GM19463 (cell line): Measurements from ENCODE around the gene P2RX3.
"Not testable (repeated sequence)": the region's sequence is repeated elsewhere in the genome, so short reads cannot be mapped to it uniquely, and the experiment has no call there.

Source experiments
- ATAC-seq: cut with Tn5 transposase; IDR thresholded peaks from one replicate; pipeline ENCODE4 v1.9.1; 2021; ENCODE audit warnings: mild to moderate bottlenecking, moderate library complexity; ENCODE audit not compliant: unreplicated experiment

The P2RX3 gene

DNA sequence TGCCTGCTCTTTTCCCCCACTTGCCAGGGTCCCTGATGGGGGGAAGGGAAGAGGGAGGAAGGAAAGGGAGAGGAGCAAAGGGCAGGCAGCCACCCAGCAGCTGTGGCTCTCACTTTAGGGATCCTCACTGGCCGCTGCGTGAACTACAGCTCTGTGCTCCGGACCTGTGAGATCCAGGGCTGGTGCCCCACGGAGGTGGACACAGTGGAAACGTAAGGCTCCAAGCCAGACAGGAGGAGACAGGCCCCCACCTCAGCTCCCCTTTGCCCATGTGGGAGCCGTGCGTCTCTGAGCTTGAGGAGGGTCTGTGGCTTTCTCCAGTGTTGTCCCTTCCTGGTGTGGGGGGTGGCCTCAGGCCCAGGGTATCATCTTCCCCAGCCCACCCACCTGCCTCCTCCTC is 9.9 kb downstream of the P2RX3 start:
- ATAC-seq, result no peak

GRCh38 chr11:57348636-57349313 is 10.6 kb downstream of the P2RX3 start:
- no peak for ATAC-seq

GRCh38 chr11:57349491-57350274 is 11.5 kb downstream of the P2RX3 start:
- ATAC-seq, result no peak

DNA sequence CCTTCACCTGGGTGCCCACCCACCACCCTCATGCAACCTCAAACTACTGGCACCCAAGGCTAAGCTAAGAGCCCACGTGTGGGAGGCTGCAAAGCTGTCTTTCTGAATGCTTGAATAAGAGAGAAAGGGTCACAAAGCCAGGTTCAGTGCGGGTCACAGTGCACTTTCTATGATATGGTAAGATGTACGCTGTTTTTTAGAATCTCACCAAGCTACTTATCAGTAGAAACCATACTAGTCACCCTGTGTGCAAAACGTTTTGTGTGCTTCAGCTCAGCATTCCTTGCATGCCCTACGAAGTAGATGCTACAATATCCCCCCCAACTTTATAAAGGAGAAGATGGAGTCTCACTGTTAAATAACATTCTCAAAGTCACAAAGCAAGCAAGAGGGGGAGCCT is 14.9 kb downstream of the P2RX3 start:
- ATAC-seq, result no peak

DNA sequence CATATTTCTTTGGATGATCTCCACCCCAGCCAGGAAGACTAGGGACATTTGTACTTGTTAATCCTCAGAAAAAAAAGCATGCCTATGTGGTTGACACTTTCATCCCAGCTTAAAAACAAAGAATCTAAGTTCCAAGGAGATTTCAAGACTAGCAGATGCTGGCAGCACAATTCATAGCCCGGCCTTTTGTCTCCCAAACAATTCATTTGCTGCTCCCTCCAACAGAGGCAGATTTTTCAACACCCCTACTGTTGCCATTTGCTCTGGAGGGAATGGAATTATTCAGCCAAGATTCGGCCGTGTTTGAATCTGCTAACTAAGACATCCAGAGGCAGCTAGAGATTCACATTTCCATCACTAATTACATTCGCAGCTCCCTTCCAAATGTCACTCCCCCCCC is 15.3 kb downstream of the P2RX3 start:
- no peak for ATAC-seq

GRCh38 chr11:57353852-57354251 is 15.7 kb downstream of the P2RX3 start:
- no peak for ATAC-seq

DNA sequence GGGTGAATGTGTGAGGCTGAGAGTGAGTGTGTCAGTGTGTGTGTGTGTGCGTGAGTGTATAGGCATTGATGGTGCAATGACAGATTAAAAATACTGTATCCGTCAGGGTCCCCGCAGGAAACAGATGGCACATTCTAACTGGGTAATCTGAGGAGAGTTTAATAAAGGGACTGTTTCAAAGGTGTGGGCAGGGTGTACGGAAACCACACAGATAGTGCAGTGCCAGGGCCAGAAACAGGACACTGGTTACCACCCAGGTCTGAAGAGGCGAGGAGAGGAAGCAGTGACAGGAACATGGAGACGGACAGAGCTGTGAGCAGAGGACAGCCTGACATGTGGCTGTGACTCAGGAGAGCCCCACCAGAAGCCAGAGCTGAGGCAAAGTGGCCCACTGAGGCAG is 16.5 kb downstream of the P2RX3 start:
- no peak for ATAC-seq

DNA sequence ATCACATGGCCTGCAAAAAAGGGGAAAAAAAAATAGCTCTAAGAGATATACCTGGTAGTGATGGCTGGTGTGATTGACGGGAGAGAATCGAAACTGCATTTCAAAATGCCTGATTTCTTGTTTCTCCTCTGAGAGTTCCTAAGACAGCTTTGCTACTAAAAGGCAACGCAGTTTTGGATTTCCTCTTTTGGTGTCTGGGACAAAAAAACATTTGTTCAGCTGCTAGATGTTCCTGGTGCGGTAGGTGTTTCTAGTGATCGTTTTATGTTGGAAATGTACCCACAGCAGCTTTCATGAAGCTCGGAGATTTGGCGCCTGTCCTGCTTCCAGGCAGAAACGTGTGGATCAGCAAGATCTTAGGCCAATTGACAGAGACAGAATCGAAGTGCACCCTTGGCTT is 18.1 kb downstream of the P2RX3 start:
- no peak for ATAC-seq

DNA sequence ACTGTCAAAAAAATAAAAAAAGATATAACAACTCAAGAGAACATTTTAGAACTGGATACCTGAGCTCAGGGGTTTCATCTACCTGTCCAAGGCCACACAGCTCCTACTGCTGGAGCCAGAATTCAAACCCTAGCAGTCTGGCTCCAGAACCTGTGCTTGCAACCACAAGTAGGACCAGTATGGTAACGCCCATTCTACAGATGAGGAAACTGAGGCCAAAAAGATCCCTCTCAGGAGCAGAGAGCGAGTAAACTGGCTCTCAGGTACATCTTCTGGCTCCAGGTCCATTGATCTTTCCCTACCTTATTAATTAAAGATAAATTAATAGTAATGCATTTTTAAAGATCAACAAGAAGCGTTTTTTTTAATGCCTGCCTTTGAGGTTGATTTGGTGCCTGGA is 19.2 kb downstream of the P2RX3 start:
- no peak for ATAC-seq

DNA sequence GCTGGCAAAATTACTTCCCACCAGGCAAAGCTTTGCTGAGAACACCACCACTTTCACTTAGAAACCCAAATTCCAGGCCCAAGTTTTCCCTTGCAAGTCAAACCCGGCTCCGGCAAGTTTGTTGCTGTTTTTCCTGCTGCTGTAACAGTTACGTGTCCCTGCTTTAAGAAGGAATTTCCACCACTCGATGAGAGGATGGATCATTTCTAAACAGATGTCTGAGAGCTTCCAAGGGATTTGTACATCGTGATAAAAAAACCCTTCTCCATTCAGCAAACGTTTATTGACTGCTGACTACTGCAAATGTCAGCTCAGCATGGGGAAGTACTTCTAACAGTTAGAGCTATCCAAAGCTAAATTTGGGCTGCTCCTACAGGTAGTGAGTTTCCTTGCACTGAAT is 19.7 kb downstream of the P2RX3 start:
- ATAC-seq, result no peak

DNA sequence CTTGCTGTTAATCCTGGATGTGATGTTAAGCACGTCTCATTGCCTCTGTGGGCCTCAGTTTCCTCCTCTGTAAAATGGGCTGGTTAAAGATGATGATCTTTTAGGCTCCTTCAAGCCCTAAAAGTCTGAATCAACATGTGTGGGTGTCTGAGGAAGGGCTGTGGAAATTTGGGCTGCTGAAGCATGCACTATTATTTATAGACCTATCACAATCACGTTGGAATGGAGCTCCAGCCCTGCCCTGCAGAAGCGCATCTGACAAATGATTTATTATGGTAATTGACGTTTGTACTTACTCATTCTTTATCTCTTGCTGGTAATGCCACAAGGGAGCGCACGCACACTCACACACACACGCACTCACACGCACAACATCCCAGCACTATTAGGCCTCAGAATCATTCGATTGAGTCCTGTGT is 20.4 kb downstream of the P2RX3 start:
- no peak for ATAC-seq

- no peak for ATAC-seq
Observed at GRCh38 chr11:57358991-57359390, 20.8 kb downstream of the P2RX3 start.

DNA sequence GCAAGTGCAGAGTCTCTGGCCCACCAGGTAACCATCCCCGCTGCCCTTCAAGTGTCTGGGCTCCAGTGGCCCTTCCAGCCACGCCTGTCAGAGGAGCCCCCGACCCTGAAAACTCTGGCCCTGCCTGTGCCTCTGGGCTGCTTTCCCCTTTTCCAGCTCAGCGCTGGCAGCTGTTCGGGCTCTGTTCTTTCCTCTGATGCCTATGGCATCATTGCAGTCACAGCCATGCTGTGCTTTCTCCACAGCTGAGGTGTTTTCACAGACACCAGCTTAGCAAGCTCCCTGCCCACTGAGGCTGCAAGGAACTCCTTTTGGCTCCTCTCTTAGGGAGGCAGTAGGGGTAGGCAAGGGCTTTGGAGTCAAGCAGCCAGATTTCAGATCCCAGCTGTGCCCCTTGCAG is 21.2 kb downstream of the P2RX3 start:
- ATAC-seq, result no peak

DNA sequence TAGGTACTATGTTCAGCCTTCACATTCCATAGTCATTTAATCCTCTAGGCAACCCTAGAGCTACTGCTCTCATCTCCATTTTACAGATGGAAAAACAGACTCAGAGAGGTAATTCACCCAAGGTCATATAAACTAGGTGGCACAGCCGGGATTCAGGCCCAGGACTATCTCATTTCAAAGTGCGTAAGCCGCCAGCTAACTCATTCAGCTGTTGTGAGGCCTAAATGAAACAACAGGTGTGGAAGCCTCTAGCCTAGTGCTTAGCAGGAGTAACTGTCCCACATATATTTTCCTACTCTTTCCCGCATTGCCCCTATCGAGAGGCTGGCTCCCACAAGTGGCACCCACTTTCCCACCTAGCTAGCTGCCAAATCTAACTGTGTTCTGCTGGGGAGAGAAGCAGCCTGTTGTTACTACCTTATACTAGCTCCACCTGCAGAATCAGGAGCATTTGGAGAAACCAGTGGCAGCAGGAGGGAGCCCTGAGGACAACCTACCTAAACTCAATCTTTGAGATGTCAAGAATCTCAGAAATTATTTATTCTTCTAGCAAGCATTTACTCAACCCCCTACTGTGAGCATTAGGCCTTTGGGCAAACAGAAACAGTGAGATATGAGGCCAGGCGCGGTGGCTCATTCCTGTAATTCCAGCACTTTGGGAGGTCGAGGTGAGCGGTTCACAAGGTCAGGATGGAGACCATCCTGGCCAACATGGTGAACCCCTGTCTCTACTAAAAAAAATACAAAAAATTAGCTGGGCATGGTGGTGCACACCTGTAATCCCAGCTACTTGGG is 21.9 kb downstream of the P2RX3 start:
- no peak for ATAC-seq

GRCh38 chr11:57360991-57361390 is 22.8 kb downstream of the P2RX3 start:
- ATAC-seq, result no peak

DNA sequence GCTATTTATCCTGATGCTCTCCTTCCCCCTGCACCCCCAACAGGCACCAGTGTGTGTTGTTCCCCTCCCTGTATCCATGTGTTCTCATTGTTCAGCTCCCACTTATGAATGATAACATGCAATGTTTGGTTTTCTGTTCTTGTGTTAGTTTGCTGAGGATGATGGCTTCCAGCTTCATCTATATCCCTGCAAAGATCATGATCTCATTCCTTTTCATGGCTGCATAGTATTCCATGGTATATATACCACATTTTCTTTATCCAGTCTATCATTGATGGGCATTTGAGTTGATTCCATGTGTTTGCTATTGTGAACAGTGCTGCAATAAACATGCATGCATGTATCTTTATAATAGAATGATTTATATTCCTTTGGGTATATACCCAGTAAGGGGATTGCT is 23.3 kb downstream of the P2RX3 start:
- not testable (repeated sequence) for ATAC-seq

DNA sequence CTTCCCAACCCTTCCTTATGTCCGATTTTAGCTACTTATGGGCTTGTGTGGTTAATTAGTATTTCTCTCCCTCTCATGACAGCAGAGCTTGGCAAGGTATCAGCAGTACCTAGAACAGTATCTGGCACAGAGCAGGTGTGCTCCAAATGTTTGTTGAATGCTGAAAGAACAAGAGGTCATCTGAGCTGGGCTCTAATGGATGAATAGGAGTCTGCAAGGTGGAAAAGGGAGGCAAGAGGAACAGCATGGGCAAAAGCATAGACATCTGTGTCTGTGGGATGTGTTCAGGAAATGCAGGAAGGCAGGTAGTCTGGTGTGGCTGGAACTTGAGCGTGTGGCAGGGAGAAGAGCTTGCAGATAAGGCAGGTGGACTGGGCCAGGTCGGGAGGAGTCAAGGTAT is 23.8 kb downstream of the P2RX3 start:
- no peak for ATAC-seq

DNA sequence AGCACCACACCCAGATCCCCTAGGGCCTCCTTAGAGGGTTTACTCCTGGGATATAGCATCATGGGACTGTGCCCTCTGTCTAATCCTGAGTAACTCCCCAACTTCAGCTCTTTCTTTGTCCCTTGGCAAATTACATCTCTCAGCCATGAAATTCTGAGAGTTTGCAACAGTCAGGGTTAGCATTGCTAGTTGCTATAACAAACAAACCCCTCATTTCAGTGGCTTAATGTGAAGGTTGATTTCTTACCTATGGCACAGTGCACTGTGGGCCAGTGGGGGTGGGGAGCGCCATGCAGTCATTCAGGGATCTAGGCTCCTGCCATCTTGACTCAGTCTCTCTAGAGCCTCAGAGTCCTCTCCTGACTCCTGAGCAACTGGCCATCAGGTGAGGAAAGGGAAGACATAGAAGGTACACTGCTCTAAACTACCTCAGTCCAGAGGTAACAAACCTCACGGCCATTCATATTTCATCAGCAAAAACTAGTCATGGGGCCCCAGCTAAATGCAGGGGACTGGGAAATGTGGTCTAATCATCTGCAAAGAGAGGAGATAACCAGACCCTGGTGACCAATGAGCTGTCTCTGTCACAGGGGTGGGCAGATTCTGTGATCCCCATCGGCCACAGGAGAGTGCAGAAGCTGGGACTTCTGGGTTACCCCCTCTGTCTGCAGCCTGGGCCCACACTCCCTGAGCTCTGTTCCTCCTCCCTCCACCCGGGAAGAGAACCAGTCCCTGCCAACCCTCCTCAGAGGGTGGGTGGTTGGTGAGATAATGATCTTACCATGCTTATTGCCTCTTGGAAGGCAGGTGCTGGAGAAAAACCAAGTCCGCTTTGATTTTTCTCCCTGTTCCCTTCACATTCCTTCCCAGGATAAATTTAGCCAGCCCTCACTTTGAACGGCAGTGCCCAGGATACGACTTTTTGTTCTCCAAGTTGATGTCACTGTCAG is 25.3 kb downstream of the P2RX3 start:
- ATAC-seq, result no peak

DNA sequence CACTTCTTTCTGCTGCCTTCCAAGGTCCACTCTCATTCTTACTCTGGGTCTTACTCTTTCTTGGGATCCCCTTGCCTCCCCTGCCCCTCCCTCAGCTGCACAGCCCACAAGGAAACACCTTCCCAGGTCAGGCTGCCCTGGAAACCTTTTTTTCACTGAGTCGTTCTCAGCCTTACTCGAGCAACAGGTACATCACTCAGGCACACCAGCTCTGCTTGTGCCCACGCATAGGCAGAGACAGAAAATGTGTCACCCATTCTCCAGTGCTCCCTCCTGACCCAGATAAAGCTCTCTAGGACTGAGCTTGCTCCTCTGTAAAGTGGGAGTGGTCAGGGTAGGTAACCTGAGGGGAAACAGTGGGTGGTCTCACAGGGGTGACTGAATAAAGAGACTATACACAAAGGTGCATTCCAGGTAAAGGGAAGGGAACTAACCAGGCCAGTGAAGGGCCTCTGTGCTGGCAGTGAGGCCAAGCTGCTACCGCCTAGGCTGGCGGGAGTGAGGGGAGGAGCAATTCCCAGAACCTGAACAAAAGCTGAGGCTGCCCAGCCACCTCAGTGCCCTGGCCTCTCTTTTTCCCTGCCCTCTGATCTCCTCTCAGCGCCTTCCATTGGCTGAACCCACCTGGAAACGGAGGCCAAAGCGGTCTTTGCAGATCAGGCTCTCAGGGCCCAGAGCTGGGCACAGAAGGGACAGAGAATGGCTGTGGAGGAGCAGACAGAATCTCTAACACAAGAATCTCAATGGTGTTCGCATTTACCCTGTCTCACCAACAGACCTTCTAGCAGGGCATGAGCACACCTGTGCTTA is 26.9 kb downstream of the P2RX3 start:
- ATAC-seq, result no peak
